Activated CD8-positive, alpha-beta T cell treated with anti-CD3 and anti-CD28 coated beads, Interleukin-2, amount 10 ng/mL, durations not matched to agents 7 days and 5 days (primary cell): Measurements from ENCODE around the gene PPP2R5B. TPM values are rescaled to one million over a fixed set of nuclear protein-coding genes. Genes with fewer than 3 reads are reported as not detected.

Experiments used
- microRNA-seq: library from miRNA; unstranded; fragments of <30 nt; microRNA quantifications from one replicate; pipeline ENCODE4 v1.2.0, GENCODE V29; 2022
- total RNA-seq, 2 experiments: library from RNA; stranded (reverse); gene quantifications; one replicate each; pipeline ENCODE4 v1.2.3, GENCODE V29; 2021

The PPP2R5B gene
- total RNA-seq, 2 experiments from 2014 or later = 13.7 to 14.0 TPM

Small RNA genes within 50 kb of the gene (microRNA-seq; reads per million reads assigned to microRNA genes)
- gene MIR6749 = not detected
- not detected for gene MIR6750

Other genes starting within 250 kb of the PPP2R5B start
- gene NRXN2, start 201.5 kb upstream of the PPP2R5B start, total RNA-seq = under 1 TPM; 0.13 to 0.34 TPM
- 100 to 1,000 TPM; 101 to 115 TPM for gene RASGRP2, start 180.5 kb upstream of the PPP2R5B start, total RNA-seq
- 1 to 10 TPM; 2.9 to 4.7 TPM for gene PYGM, start 164.7 kb upstream of the PPP2R5B start, total RNA-seq
- 100 to 1,000 TPM; 421 to 423 TPM for gene SF1, start 146.1 kb upstream of the PPP2R5B start, total RNA-seq
- gene MAP4K2, start 121.5 kb upstream of the PPP2R5B start, total RNA-seq = 10 to 100 TPM; 84.2 to 90.2 TPM
- 10 to 100 TPM; 32.9 to 34.0 TPM for gene MEN1, start 114.1 kb upstream of the PPP2R5B start, total RNA-seq
- gene CDC42BPG, start 80.0 kb upstream of the PPP2R5B start, total RNA-seq = 1 to 10 TPM in 1 of 2 experiments, under 1 TPM in 1; 0.61 to 1.2 TPM
- gene EHD1, start 46.1 kb upstream of the PPP2R5B start, total RNA-seq = 100 to 1,000 TPM; 145 to 150 TPM
- 10 to 100 TPM; 20.6 to 23.1 TPM for gene ATG2A, start 7.5 kb upstream of the PPP2R5B start, total RNA-seq
- not detected for gene GPHA2, start 11.2 kb downstream of the PPP2R5B start, total RNA-seq
- not detected for gene MAJIN, start 47.4 kb downstream of the PPP2R5B start, total RNA-seq
- gene BATF2, start 72.3 kb downstream of the PPP2R5B start, total RNA-seq = under 1 TPM; 0.50 to 0.99 TPM
- gene ARL2, start 89.5 kb downstream of the PPP2R5B start, total RNA-seq = 10 to 100 TPM; 69.1 to 79.2 TPM
- gene SNX15, start 102.8 kb downstream of the PPP2R5B start, total RNA-seq = 10 to 100 TPM; 21.2 to 25.7 TPM
- 10 to 100 TPM; 36.3 to 36.6 TPM for gene SAC3D1, start 116.5 kb downstream of the PPP2R5B start, total RNA-seq
- 1 to 10 TPM; 7.1 to 7.5 TPM for gene NAALADL1, start 133.9 kb downstream of the PPP2R5B start, total RNA-seq
- 100 to 1,000 TPM; 127 to 129 TPM for gene CDCA5, start 159.4 kb downstream of the PPP2R5B start, total RNA-seq
- 10 to 100 TPM; 28.0 to 28.8 TPM for gene ZFPL1, start 159.5 kb downstream of the PPP2R5B start, total RNA-seq
- 100 to 1,000 TPM; 116 to 131 TPM for gene VPS51, start 171.5 kb downstream of the PPP2R5B start, total RNA-seq
- gene TM7SF2, start 187.2 kb downstream of the PPP2R5B start, total RNA-seq = 10 to 100 TPM; 25.3 to 26.1 TPM
- 10 to 100 TPM; 11.6 to 12.4 TPM for gene ZNHIT2, start 193.0 kb downstream of the PPP2R5B start, total RNA-seq
- 1,000 to 10,000 TPM in 1 of 2 experiments, 100 to 1,000 TPM in 1; 986 to 1,038 TPM for gene FAU, start 197.4 kb downstream of the PPP2R5B start, total RNA-seq
- gene MRPL49, start 197.6 kb downstream of the PPP2R5B start, total RNA-seq = 10 to 100 TPM; 47.3 to 51.1 TPM
- gene SYVN1, start 209.8 kb downstream of the PPP2R5B start, total RNA-seq = 10 to 100 TPM; 28.7 to 33.0 TPM
- not detected for gene SPDYC, start 245.5 kb downstream of the PPP2R5B start, total RNA-seq